ENCODE measurements around the gene SERPING1. TPM values are rescaled to one million over a fixed set of nuclear protein-coding genes. Genes with fewer than 3 reads are reported as not detected.

SERPING1 gene
- total RNA-seq, 4 donors from 2014 or later, result 65.7 to 143 (median 102) TPM

- Histone ChIP-seq H3K4me3 (no peak overlapping the region), H3K36me3 (peaks cover 0 to 28% (median 6%) of the 10 kb centered on the region in 4 donors), H3K4me1 (peaks cover 2 to 12% (median 9%) of the 10 kb centered on the region in 4 donors), H3K9me3 (no peaks in the 10 kb centered on the region), H3K27me3 (no peaks in the 10 kb centered on the region), H3K27ac (no peak overlapping the region)
- in situ Hi-C loops (cut with MboI; ENCODE audit: low pct_ligation_motif_present in 1 of 4, low pct_unique_long_range_greater_than_20kb in 1 of 4, low sequenced_read_pairs in 3 of 4) (no loop called here), intact Hi-C loops (cut with DNase I; ENCODE audit: low total_unique reads) (loop anchor here (10.0 kb wide), 1 partner anchor 339 kb away; the partner anchor contains the start of gene TNKS1BP1)
- 83 to 90% methylated on average over 7 to 9 of the region's 9 CpGs for whole genome bisulfite sequencing, 2 donors (ENCODE audit: low coverage in 1 of 2)
- TF ChIP-seq, protein P1, sequence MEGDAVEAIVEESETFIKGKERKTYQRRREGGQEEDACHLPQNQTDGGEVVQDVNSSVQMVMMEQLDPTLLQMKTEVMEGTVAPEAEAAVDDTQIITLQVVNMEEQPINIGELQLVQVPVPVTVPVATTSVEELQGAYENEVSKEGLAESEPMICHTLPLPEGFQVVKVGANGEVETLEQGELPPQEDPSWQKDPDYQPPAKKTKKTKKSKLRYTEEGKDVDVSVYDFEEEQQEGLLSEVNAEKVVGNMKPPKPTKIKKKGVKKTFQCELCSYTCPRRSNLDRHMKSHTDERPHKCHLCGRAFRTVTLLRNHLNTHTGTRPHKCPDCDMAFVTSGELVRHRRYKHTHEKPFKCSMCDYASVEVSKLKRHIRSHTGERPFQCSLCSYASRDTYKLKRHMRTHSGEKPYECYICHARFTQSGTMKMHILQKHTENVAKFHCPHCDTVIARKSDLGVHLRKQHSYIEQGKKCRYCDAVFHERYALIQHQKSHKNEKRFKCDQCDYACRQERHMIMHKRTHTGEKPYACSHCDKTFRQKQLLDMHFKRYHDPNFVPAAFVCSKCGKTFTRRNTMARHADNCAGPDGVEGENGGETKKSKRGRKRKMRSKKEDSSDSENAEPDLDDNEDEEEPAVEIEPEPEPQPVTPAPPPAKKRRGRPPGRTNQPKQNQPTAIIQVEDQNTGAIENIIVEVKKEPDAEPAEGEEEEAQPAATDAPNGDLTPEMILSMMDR (IDR thresholded peaks at IDR 0.05), result no peak
- TF ChIP-seq POLR2AphosphoS5 (IDR thresholded peaks at IDR 0.05) (no peak), POLR2A (IDR thresholded peaks at IDR 0.05) (no peak), EP300 (IDR thresholded peaks at IDR 0.05; ENCODE audit: low read depth) (no peak)
- no peak for DNase-seq
These were observed 66.5 kb downstream of the SERPING1 start for GRCh38 chr11:57663975-57664374.

Small RNA genes lying within 50 kb of the gene (small RNA-seq; reads per million reads assigned to genes)
- 199 to 1,016 (median 598) reads per million in 4 donors for gene MIR130A

Other genes with a start within 250 kb of the SERPING1 start
- gene PRG3, start 216.5 kb upstream of the SERPING1 start, total RNA-seq, result not detected
- gene PRG2, start 207.0 kb upstream of the SERPING1 start, total RNA-seq, result not detected
- gene SLC43A3, start 170.6 kb upstream of the SERPING1 start, total RNA-seq, result 10 to 100 TPM in 3 of 4 donors, 1 to 10 TPM in 1; 6.0 to 35.9 (median 19.4) TPM
- under 1 TPM in 1 of 4 donors, not detected in 3; 0.48 TPM for gene RTN4RL2, start 137.2 kb upstream of the SERPING1 start, total RNA-seq
- gene SLC43A1, start 82.0 kb upstream of the SERPING1 start, total RNA-seq, result 10 to 100 TPM in 3 of 4 donors, 1 to 10 TPM in 1; 7.5 to 30.4 (median 15.2) TPM
- gene TIMM10, start 66.9 kb upstream of the SERPING1 start, total RNA-seq, result 10 to 100 TPM in 2 of 4 donors, 1 to 10 TPM in 1, not detected in 1; 1.6 to 36.8 (median 34.0) TPM
- not detected for gene SMTNL1, start 60.1 kb upstream of the SERPING1 start, total RNA-seq
- 10 to 100 TPM; 15.3 to 24.3 (median 20.6) TPM for gene UBE2L6, start 30.0 kb upstream of the SERPING1 start, total RNA-seq
- gene YPEL4, start 52.2 kb downstream of the SERPING1 start, total RNA-seq, result under 1 TPM in 2 of 4 donors, not detected in 2; 0.68 to 0.95 TPM
- gene CLP1, start 60.1 kb downstream of the SERPING1 start, total RNA-seq, result 10 to 100 TPM in 2 of 4 donors, 1 to 10 TPM in 1, not detected in 1; 10.0 to 24.7 (median 11.6) TPM
- 10 to 100 TPM; 38.4 to 63.2 (median 57.6) TPM for gene ZDHHC5, start 70.4 kb downstream of the SERPING1 start, total RNA-seq
- 10 to 100 TPM in 2 of 4 donors, 1 to 10 TPM in 2; 6.2 to 22.1 (median 12.0) TPM for gene MED19, start 114.5 kb downstream of the SERPING1 start, total RNA-seq
- 10 to 100 TPM; 12.3 to 86.7 (median 49.0) TPM for gene TMX2, start 114.9 kb downstream of the SERPING1 start, total RNA-seq
- 100 to 1,000 TPM in 2 of 4 donors, 10 to 100 TPM in 2; 78.2 to 117 (median 102) TPM for gene SELENOH, start 143.8 kb downstream of the SERPING1 start, total RNA-seq
- gene BTBD18, start 154.1 kb downstream of the SERPING1 start, total RNA-seq, result not detected
- 100 to 1,000 TPM; 165 to 415 (median 374) TPM for gene CTNND1, start 164.1 kb downstream of the SERPING1 start, total RNA-seq